ENCODE results near the gene DNM2.
A peak's percentile ranks its signal among the peaks of the same experiment; 100 is the strongest.

DNM2 gene

DNA sequence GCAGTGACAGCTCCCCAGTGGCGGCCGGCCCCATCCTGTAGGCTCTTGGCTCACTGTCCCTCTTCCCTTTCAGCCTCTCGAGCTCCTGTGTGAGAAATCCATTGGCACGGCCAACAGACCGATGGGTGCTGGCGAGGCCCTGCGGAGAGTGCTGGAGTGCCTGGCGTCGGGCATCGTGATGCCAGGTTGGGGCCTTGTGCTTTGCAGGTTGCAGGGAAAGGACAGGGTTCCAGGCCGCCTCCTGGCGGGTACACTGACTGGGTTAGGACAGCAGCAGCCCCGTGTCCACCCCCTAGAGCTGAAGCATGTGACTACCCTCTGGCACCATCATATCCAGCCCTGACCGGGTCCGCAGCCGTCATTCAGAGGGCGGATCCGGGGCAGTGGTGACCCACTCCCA lies 38.1 kb upstream of the DNM2 start:
- Histone ChIP-seq H3K27me3 (ENCODE audit: insufficient read depth, poor library complexity, severe bottlenecking) (no peaks in the 10 kb centered on the region), H3K4me3 (replicated peaks; ENCODE audit: insufficient read depth, low read length) (no peak overlapping the region), H3K27ac (replicated peaks) (no peak overlapping the region)
- no peak for DNase-seq (ENCODE audit: low read depth in 1 of 2, low spot score in 1 of 2)
- TF ChIP-seq POLR2AphosphoS5 (IDR thresholded peaks at IDR 0.05; ENCODE audit: low read depth) (peak; percentile 10; the same call in 1 of the 2 replicates), SPI1 (IDR thresholded peaks at IDR 0.05; ENCODE audit: borderline replicate concordance, low read depth) (no peak)

GRCh38 chr19:10680545-10681135 lies 37.2 kb upstream of the DNM2 start:
- Histone ChIP-seq H3K27ac (replicated peaks) (no peak overlapping the region), H3K27me3 (ENCODE audit: insufficient read depth, poor library complexity, severe bottlenecking) (no peaks in the 10 kb centered on the region), H3K4me3 (replicated peaks; ENCODE audit: insufficient read depth, low read length) (no peak overlapping the region)
- no peak for DNase-seq (ENCODE audit: low read depth in 1 of 2, low spot score in 1 of 2)
- TF ChIP-seq, protein P1, sequence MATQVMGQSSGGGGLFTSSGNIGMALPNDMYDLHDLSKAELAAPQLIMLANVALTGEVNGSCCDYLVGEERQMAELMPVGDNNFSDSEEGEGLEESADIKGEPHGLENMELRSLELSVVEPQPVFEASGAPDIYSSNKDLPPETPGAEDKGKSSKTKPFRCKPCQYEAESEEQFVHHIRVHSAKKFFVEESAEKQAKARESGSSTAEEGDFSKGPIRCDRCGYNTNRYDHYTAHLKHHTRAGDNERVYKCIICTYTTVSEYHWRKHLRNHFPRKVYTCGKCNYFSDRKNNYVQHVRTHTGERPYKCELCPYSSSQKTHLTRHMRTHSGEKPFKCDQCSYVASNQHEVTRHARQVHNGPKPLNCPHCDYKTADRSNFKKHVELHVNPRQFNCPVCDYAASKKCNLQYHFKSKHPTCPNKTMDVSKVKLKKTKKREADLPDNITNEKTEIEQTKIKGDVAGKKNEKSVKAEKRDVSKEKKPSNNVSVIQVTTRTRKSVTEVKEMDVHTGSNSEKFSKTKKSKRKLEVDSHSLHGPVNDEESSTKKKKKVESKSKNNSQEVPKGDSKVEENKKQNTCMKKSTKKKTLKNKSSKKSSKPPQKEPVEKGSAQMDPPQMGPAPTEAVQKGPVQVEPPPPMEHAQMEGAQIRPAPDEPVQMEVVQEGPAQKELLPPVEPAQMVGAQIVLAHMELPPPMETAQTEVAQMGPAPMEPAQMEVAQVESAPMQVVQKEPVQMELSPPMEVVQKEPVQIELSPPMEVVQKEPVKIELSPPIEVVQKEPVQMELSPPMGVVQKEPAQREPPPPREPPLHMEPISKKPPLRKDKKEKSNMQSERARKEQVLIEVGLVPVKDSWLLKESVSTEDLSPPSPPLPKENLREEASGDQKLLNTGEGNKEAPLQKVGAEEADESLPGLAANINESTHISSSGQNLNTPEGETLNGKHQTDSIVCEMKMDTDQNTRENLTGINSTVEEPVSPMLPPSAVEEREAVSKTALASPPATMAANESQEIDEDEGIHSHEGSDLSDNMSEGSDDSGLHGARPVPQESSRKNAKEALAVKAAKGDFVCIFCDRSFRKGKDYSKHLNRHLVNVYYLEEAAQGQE (IDR thresholded peaks at IDR 0.05; ENCODE audit: insufficient replicate concordance, low read depth) = no peak
- TF ChIP-seq GABPA (IDR thresholded peaks at IDR 0.05; ENCODE audit: low read depth) (no peak), POLR2AphosphoS5 (IDR thresholded peaks at IDR 0.05; ENCODE audit: low read depth) (no peak), CTCF (IDR thresholded peaks at IDR 0.05; ENCODE audit: insufficient read depth, low read length) (no peak), SPI1 (IDR thresholded peaks at IDR 0.05; ENCODE audit: borderline replicate concordance, low read depth) (no peak)

- Histone ChIP-seq H3K4me3 (replicated peaks; ENCODE audit: insufficient read depth, low read length) (no peak overlapping the region), H3K27ac (replicated peaks) (no peak overlapping the region), H3K27me3 (ENCODE audit: insufficient read depth, poor library complexity, severe bottlenecking) (no peaks in the 10 kb centered on the region)
- no peak for DNase-seq (ENCODE audit: low read depth in 1 of 2, low spot score in 1 of 2)
- TF ChIP-seq GABPA (IDR thresholded peaks at IDR 0.05; ENCODE audit: low read depth) (no peak), SPI1 (IDR thresholded peaks at IDR 0.05; ENCODE audit: borderline replicate concordance, low read depth) (no peak), POLR2AphosphoS5 (IDR thresholded peaks at IDR 0.05; ENCODE audit: low read depth) (no peak), CTCF (IDR thresholded peaks at IDR 0.05; ENCODE audit: insufficient read depth, low read length) (no peak)
- TF ChIP-seq, protein P1 (IDR thresholded peaks at IDR 0.05; ENCODE audit: insufficient replicate concordance, low read depth) = no peak
Measured at GRCh38 chr19:10681658-10682057, 36.2 kb upstream of the DNM2 start.

DNA sequence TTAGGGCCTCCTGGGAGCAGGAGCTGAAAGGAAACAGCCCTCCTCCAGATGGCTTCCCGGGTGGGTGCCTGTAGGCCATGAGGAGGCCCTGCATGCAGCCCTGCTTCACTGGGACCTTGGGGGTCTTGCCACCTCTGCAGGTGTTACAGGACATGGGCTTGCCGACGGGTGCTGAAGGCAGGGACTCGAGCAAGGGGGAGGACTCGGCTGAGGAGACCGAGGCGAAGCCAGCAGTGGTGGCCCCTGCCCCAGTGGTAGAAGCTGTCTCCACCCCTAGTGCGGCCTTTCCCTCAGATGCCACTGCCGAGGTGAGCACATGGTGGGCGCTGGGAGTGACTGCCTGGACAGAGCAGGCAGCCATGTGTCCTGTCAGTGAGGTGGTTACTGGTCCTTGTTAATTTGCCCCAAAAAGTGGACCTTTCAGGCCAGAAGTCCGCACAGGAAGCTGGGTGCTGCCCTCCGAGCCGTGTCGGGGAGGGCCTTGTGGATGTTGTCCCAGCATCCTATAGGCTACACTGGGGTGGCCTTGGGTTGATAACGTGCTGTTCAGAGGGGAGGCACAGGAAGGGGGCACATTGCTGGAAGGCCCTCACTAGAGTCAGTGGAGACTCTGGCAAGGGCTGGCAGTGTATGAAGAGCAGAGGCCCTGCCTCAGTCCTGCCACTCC lies 35.3 kb upstream of the DNM2 start:
- no peak overlapping the region for H3K27ac ChIP-seq (replicated peaks)

More for the DNA sequence above, 35.3 kb upstream of the DNM2 start:
- no peak for DNase-seq (ENCODE audit: low read depth in 1 of 2, low spot score in 1 of 2)
- no peak overlapping the region for H3K4me3 ChIP-seq (replicated peaks; ENCODE audit: insufficient read depth, low read length)
- no peak for TF ChIP-seq SPI1 (IDR thresholded peaks at IDR 0.05; ENCODE audit: borderline replicate concordance, low read depth)
- TF ChIP-seq GABPA (IDR thresholded peaks at IDR 0.05; ENCODE audit: low read depth) = no peak
- TF ChIP-seq CTCF (IDR thresholded peaks at IDR 0.05; ENCODE audit: insufficient read depth, low read length) = no peak
- TF ChIP-seq POLR2AphosphoS5 (IDR thresholded peaks at IDR 0.05; ENCODE audit: low read depth) = no peak; the same call in none of the 2 replicates
- TF ChIP-seq, protein P1 (IDR thresholded peaks at IDR 0.05; ENCODE audit: insufficient replicate concordance, low read depth) = no peak
- H3K27me3 ChIP-seq (ENCODE audit: insufficient read depth, poor library complexity, severe bottlenecking) = no peaks in the 10 kb centered on the region
